Lung (tissue), 12 donors: ENCODE data around the gene CAP2. TPM values are rescaled to one million over a fixed set of nuclear protein-coding genes. Genes with fewer than 3 reads are reported as not detected.

Experiments used
- ATAC-seq: fragments of 200-7000 bp; cut with Tn5 transposase; one replicate; pipeline ENCODE4 v1.9.1; 2020; ENCODE audit warnings: moderate number of reproducible peaks; ENCODE audit not compliant: insufficient read depth, low FRiP score
- DNase-seq, 3 donors: peaks; one replicate each; pipeline ENCODE4 v3.0.0-alpha.2; 2013 to 2017
- H3K27ac ChIP-seq, 2 donors: one replicate each; pipeline ENCODE4 v1.5.1; 2013; ENCODE audit warnings: mild to moderate bottlenecking in 2 of 2, moderate library complexity in 2 of 2, control low read depth in 1 of 2, inconsistent platforms in 1 of 2, low read depth in 1 of 2, low read length in 1 of 2
- H3K27me3 ChIP-seq, 3 donors: one replicate each; pipeline ENCODE4 v1.5.1; 2013; ENCODE audit warnings: low read length in 2 of 3; ENCODE audit not compliant: control insufficient read depth in 3 of 3, insufficient read depth in 3 of 3
- H3K36me3 ChIP-seq, 4 donors: one replicate each; pipeline ENCODE4 v1.5.1; 2013; ENCODE audit warnings: low read length in 4 of 4, mild to moderate bottlenecking in 1 of 4, moderate library complexity in 1 of 4; ENCODE audit not compliant: control insufficient read depth in 4 of 4, insufficient read depth in 4 of 4
- H3K4me1 ChIP-seq, 5 donors: one replicate each; pipeline ENCODE4 v1.5.1; 2013; ENCODE audit warnings: low read length in 5 of 5, mild to moderate bottlenecking in 2 of 5, moderate library complexity in 1 of 5; ENCODE audit not compliant: control insufficient read depth in 5 of 5, insufficient read depth in 5 of 5
- H3K4me3 ChIP-seq: one replicate; pipeline ENCODE4 v1.5.1; 2013; ENCODE audit warnings: mild to moderate bottlenecking, control low read depth, moderate library complexity
- H3K9ac ChIP-seq, 2 donors: one replicate each; pipeline ENCODE4 v1.5.1; 2013; ENCODE audit warnings: low read length in 2 of 2, control low read depth in 1 of 2; ENCODE audit not compliant: insufficient read depth in 1 of 2
- H3K9me3 ChIP-seq, 4 donors: one replicate each; pipeline ENCODE4 v1.5.1; 2013; ENCODE audit warnings: low read length in 3 of 4, mild to moderate bottlenecking in 1 of 4, moderate library complexity in 1 of 4; ENCODE audit not compliant: control insufficient read depth in 4 of 4, insufficient read depth in 3 of 4
- WGBS, 2 donors: extraction: QIAGEN DNeasy Blood & Tissue Kit; methylation state at CpG; one replicate each; pipeline ENCODE4 v1.1.7; 2013; 5-methylcytosine and 5-hydroxymethylcytosine counted together
- polyA plus RNA-seq, 2 donors: library from polyadenylated mRNA; stranded (reverse); fragments of 200-250 nt; gene quantifications; one replicate each; pipeline ENCODE4 v1.2.1, GENCODE V29; 2013
- total RNA-seq, 2 donors: library from RNA; depleted of rRNA in 1 of 2; stranded (reverse); fragments of >200 nt in 1 of 2; gene quantifications; one replicate each; pipeline ENCODE4 v1.2.1, GENCODE V29; 2014 to 2021
- TF ChIP-seq, protein P1 (sequence below): IDR thresholded peaks from 2 replicates; pipeline ENCODE4 v1.5.1; 2012; ENCODE audit warnings: mild to moderate bottlenecking; ENCODE audit errors: control extremely low read depth, extremely low read depth
- donor health status: control.
- donor health status: control.
- donor health status: Bipolar disorder and iron deficiency.
- donor health status: healthy.
- donor health status: DM: yes; HTN: yes; CAD: no.

CAP2 gene
- total and polyA plus RNA-seq, 4 donors = 2.0 to 5.7 (median 3.4) TPM

DNA sequence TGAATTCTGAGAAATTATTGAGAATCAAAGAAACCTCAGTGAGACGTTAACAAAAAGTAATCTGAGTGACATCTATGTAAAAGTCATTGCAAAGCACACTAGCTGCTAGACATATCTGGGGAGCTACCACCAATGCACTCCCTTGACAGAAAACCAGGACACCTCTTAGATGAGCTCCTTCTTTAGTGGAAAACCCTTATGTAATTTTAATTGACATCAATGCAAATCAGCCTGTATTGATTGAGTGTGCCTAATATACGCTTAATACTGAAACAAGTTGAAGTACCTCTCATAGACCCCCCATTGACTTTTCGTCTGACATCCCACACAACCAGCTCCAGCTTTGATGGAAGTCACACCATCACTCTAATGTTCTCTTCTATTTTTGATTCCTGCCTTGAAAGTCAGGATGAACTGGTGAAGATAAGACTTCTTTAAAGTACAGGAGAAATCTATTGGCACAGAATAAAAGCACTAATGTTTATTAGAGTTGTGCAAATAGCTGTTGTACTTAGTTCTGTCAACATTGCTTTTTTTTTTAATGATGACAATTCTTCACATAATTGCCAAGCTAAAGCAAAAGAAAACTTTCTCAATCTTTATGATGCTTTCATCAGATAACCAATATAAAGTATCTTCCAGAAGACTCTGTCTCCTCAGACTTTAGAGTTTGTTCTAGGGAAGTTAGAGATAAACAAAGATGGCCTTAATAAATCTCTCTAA is 108.7 kb downstream of the CAP2 start:
- WGBS, 2 donors = 86 to 92% methylated on average over 3 of the region's 3 CpGs
- no peaks in the 10 kb centered on the region for H3K27me3 ChIP-seq
- no peak overlapping the region for H3K9ac ChIP-seq
- H3K36me3 ChIP-seq = peaks cover 0 to 6% (median 0%) of the 10 kb centered on the region in 4 donors
- DNase-seq (peak in 2 of 3 donors; percentile 41 to 57), ATAC-seq (no peak)
- no peaks in the 10 kb centered on the region for H3K9me3 ChIP-seq
- TF ChIP-seq, protein P1, sequence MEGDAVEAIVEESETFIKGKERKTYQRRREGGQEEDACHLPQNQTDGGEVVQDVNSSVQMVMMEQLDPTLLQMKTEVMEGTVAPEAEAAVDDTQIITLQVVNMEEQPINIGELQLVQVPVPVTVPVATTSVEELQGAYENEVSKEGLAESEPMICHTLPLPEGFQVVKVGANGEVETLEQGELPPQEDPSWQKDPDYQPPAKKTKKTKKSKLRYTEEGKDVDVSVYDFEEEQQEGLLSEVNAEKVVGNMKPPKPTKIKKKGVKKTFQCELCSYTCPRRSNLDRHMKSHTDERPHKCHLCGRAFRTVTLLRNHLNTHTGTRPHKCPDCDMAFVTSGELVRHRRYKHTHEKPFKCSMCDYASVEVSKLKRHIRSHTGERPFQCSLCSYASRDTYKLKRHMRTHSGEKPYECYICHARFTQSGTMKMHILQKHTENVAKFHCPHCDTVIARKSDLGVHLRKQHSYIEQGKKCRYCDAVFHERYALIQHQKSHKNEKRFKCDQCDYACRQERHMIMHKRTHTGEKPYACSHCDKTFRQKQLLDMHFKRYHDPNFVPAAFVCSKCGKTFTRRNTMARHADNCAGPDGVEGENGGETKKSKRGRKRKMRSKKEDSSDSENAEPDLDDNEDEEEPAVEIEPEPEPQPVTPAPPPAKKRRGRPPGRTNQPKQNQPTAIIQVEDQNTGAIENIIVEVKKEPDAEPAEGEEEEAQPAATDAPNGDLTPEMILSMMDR = no peak
- H3K4me3 ChIP-seq = no peak overlapping the region
- H3K4me1 ChIP-seq = peaks cover 0 to 8% (median 1%) of the 10 kb centered on the region in 5 donors
- no peak overlapping the region for H3K27ac ChIP-seq

DNA sequence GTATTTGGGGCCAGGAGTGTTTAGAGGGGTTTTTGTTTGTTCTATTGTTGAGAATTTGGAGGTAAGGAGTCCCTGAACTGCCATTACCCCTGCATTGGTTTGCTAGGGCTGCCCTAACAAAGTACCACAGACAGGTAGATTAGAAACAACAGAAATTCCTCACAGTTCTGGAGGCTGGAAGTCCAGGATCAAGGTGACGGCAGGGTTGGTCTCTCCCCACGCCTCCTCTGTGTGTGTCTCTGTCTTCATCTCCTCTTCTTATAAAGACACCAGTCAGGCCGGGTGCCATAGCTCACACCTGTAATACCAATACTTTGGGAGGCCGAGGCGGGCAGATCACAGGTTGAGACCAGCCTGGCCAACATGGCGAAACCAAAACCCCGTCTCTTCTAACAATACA is 109.7 kb downstream of the CAP2 start:
- peaks cover 0 to 8% (median 1%) of the 10 kb centered on the region in 5 donors for H3K4me1 ChIP-seq
- H3K27ac ChIP-seq = no peak overlapping the region
- DNase-seq = no peak
- no peak for ATAC-seq
- H3K36me3 ChIP-seq = peaks cover 0 to 6% (median 0%) of the 10 kb centered on the region in 4 donors
- WGBS, 2 donors = 97% methylated on average over 7 of the region's 7 CpGs
- H3K4me3 ChIP-seq = no peak overlapping the region
- TF ChIP-seq, protein P1 = no peak
- H3K9ac ChIP-seq = no peak overlapping the region
- no peaks in the 10 kb centered on the region for H3K27me3 ChIP-seq
- no peaks in the 10 kb centered on the region for H3K9me3 ChIP-seq

DNA sequence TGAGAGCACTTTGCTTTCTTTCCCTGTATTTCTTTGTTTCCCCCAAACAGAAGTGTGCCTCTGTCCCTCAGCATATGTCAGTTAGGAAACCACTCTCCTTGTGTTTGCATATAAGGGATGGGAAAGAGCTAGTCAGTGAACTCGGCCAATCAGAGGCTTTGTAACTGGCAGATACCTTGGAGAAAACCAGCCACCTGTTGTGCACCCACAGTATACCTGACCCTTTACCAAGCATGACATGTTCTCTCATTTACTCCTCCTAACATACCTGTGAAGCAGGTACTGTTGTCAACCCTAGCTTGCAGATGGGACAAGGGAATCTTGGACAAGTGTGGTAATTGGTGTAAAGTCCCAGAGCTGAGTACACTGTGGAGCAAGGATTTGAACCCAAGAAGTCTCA is 110.6 kb downstream of the CAP2 start:
- no peak overlapping the region for H3K27ac ChIP-seq
- H3K4me3 ChIP-seq = no peak overlapping the region
- no peak for DNase-seq
- no peak for ATAC-seq
- H3K36me3 ChIP-seq = peaks cover 0 to 6% (median 0%) of the 10 kb centered on the region in 4 donors
- H3K27me3 ChIP-seq = no peaks in the 10 kb centered on the region
- WGBS, 2 donors = 87 to 88% methylated on average over 1 of the region's 1 CpG
- peaks cover 0 to 1% (median 0%) of the 10 kb centered on the region in 4 donors for H3K9me3 ChIP-seq
- H3K4me1 ChIP-seq = peaks cover 0 to 8% (median 1%) of the 10 kb centered on the region in 5 donors
- no peak overlapping the region for H3K9ac ChIP-seq
- TF ChIP-seq, protein P1 = no peak
